Caco-2 (cell line): ENCODE data around the gene APIP. TPM values are rescaled to one million over a fixed set of nuclear protein-coding genes. Genes with fewer than 3 reads are reported as not detected.

Source experiments
- BruUV-seq: library from RNA; stranded (reverse); fragments of 400-500 nt; replicated peaks from 2 replicates; lab custom pipeline; 2021; lab: Mats Ljungman, UMichigan
- CTCF ChIA-PET: fragments of 300-600 bp; sonication (Branson Sonifier 250); formaldehyde crosslinking; loops from one replicate; lab custom pipeline; 2022; ENCODE audit warnings: antibody characterized with exemption; lab: Charles Lee
- POLR2A ChIA-PET: fragments of 300-600 bp; sonication (Branson Sonifier 250); formaldehyde crosslinking; loops from one replicate; lab custom pipeline; 2022; ENCODE audit warnings: antibody characterized with exemption; lab: Charles Lee
- DNase-seq, 2 experiments: peaks; one replicate each; pipeline versions ENCODE4 v3.0.0 to v3.0.0-alpha.2; 2020 to 2022
- H3K27me3 ChIP-seq: replicated peaks from 2 replicates; pipeline ENCODE4 v1.6.0; 2011; ENCODE audit warnings: low read length; ENCODE audit not compliant: control insufficient read depth, insufficient read depth
- H3K36me3 ChIP-seq: 2 replicates; pipeline ENCODE4 v1.5.1; 2011; ENCODE audit warnings: low read length; ENCODE audit not compliant: control insufficient read depth, insufficient read depth
- H3K4me1 ChIP-seq: fragments of 250-450 bp; sonication (Bioruptor Pico); 2 replicates; pipeline ENCODE4 v1.5.1; 2020; ENCODE audit warnings: mild to moderate bottlenecking
- H3K4me3 ChIP-seq: 2 replicates; pipeline ENCODE4 v1.5.1; 2011; ENCODE audit warnings: low read depth, mild to moderate bottlenecking, control low read depth, low read length
- H3K9me3 ChIP-seq: fragments of 250-450 bp; sonication (Bioruptor Pico); 2 replicates; pipeline ENCODE4 v1.5.1; 2020; ENCODE audit warnings: mild to moderate bottlenecking, moderate library complexity
- H3K27ac Mint-ChIP-seq: one replicate; pipeline ENCODE4 v1.8.0; 2022; ENCODE audit warnings: mixed read lengths; ENCODE audit not compliant: unreplicated experiment
- H3K27me3 Mint-ChIP-seq: one replicate; pipeline ENCODE4 v1.8.0; 2022; ENCODE audit warnings: mixed read lengths; ENCODE audit not compliant: insufficient read depth, unreplicated experiment
- H3K36me3 Mint-ChIP-seq: one replicate; pipeline ENCODE4 v1.8.0; 2022; ENCODE audit warnings: mild to moderate bottlenecking, mixed read lengths; ENCODE audit not compliant: insufficient read depth, unreplicated experiment
- H3K4me1 Mint-ChIP-seq: one replicate; pipeline ENCODE4 v1.8.0; 2022; ENCODE audit warnings: low read depth, mixed read lengths; ENCODE audit not compliant: unreplicated experiment
- H3K4me3 Mint-ChIP-seq: one replicate; pipeline ENCODE4 v1.8.0; 2022; ENCODE audit warnings: mild to moderate bottlenecking, moderate library complexity, mixed read lengths; ENCODE audit not compliant: unreplicated experiment
- H3K9me3 Mint-ChIP-seq: one replicate; pipeline ENCODE4 v1.8.0; 2022; ENCODE audit warnings: mixed read lengths; ENCODE audit not compliant: unreplicated experiment
- CTCF ChIP-seq, 2 experiments: fragments of 200-600 bp in 1 of 2; IDR thresholded peaks; 1 replicate in 1 of 2; 2 replicates in 1 of 2; pipeline versions ENCODE4 v1.5.1 to v1.8.0; 2011 to 2022; ENCODE audit warnings: antibody characterized with exemption in 1 of 2, control low read depth in 1 of 2, inconsistent platforms in 1 of 2, low read depth in 1 of 2, low read length in 1 of 2, mild to moderate bottlenecking in 1 of 2, moderate library complexity in 1 of 2; ENCODE audit not compliant: insufficient read depth in 1 of 2, severe bottlenecking in 1 of 2, unreplicated experiment in 1 of 2
- intact Hi-C: fragments of 100-400 bp; cut with micrococcal nuclease; formaldehyde crosslinking; loops from one replicate; pipeline ENCODE4 v1.10.0; 2022; ENCODE audit not compliant: unreplicated experiment
- total RNA-seq: library from RNA; stranded (reverse); gene quantifications from 2 replicates; pipeline ENCODE4 v1.2.3, GENCODE V29; 2022

APIP gene
- total RNA-seq, 1 experiment from 2014 or later: 19.8 TPM

GRCh38 chr11:34907934-34908593, 8.1 kb downstream of the APIP start:
- H3K9me3 Mint-ChIP-seq: no peaks in the 10 kb centered on the region
- Histone ChIP-seq H3K27me3 (no peaks in the 10 kb centered on the region), H3K4me3 (no peak overlapping the region), H3K36me3 (no peaks in the 10 kb centered on the region), H3K4me1 (no peaks in the 10 kb centered on the region), H3K9me3 (no peaks in the 10 kb centered on the region)
- intact Hi-C loops: no loop called here
- no peak overlapping the region for H3K4me3 Mint-ChIP-seq
- no peak for DNase-seq
- no peak for TF ChIP-seq CTCF (IDR thresholded peaks at IDR 0.05; ENCODE audit: insufficient read depth in 1 of 2, low read depth in 1 of 2, low read length in 1 of 2, severe bottlenecking in 1 of 2, unreplicated experiment in 1 of 2)
- H3K27ac Mint-ChIP-seq: no peak overlapping the region
- H3K27me3 Mint-ChIP-seq: no peaks in the 10 kb centered on the region
- H3K36me3 Mint-ChIP-seq: no peaks in the 10 kb centered on the region
- no TSS peak for BruUV-seq
- ChIA-PET CTCF (no interaction called here), POLR2A (no interaction called here)
- H3K4me1 Mint-ChIP-seq: no peaks in the 10 kb centered on the region

DNA sequence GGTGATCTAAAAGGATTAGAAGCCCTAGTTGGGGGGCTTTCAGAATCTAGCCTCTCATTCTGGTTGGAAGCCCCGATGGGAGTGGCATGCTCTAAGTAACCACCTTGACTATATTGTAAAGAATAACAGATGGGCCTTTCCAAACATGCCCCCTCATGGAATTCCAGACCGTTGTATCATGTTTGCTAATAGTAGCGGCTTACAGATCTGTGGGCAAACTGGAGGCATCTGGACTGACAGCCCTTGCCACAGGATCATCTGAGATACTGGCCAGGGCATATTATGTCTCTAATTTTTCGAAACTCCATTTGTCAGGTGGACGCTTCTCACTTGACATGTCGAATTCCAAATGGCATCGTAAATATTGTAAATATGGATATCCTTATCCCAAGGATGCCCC, 10.5 kb downstream of the APIP start:
- intact Hi-C loops: no loop called here
- no peak overlapping the region for H3K27ac Mint-ChIP-seq
- no peaks in the 10 kb centered on the region for H3K4me1 Mint-ChIP-seq
- no peaks in the 10 kb centered on the region for H3K4me1 ChIP-seq
- H3K4me3 ChIP-seq: no peak overlapping the region
- no peak overlapping the region for H3K4me3 Mint-ChIP-seq
- H3K9me3 Mint-ChIP-seq: peaks cover 4% of the 10 kb centered on the region
- ChIA-PET POLR2A (no interaction called here), CTCF (no interaction called here)
- peaks cover 10% of the 10 kb centered on the region; the same call in 1 of the 2 replicates for H3K9me3 ChIP-seq
- H3K36me3 Mint-ChIP-seq: no peaks in the 10 kb centered on the region
- no peak for DNase-seq
- no TSS peak for BruUV-seq
- no peaks in the 10 kb centered on the region for H3K27me3 ChIP-seq
- H3K27me3 Mint-ChIP-seq: no peaks in the 10 kb centered on the region
- no peak for TF ChIP-seq CTCF (IDR thresholded peaks at IDR 0.05; ENCODE audit: insufficient read depth in 1 of 2, low read depth in 1 of 2, low read length in 1 of 2, severe bottlenecking in 1 of 2, unreplicated experiment in 1 of 2)
- H3K36me3 ChIP-seq: no peaks in the 10 kb centered on the region

DNA sequence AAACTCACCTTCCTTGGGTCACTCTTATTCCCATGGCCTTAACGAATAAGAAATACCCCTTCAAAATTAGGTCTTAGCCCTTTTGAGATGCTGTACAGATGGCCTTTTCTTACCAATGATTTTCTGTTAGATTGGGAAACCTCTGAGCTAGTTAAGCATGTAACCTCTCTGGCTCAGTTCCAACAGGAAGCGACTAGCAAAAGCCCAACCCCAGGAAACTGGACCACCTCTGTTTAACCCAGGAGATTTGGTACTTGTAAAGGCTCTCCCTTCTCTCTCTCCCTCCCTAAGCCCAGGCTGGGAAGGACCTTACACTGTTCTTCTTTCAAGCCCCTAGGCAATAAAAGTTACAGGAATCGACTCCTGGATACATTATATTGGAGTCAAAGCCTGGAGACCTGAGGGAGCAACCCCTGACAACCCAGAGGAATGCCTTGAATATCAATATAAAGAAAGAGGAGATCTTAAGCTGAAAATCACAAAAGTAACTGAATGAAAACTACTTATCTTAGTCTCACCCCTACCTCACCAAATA, 11.7 kb downstream of the APIP start:
- Mint-ChIP-seq H3K36me3 (no peaks in the 10 kb centered on the region), H3K9me3 (peaks cover 16% of the 10 kb centered on the region), H3K4me3 (no peak overlapping the region), H3K4me1 (no peaks in the 10 kb centered on the region), H3K27ac (no peak overlapping the region), H3K27me3 (no peaks in the 10 kb centered on the region)
- no peak for DNase-seq
- Histone ChIP-seq H3K27me3 (no peaks in the 10 kb centered on the region), H3K4me3 (no peak overlapping the region), H3K9me3 (peaks cover 20% of the 10 kb centered on the region), H3K4me1 (no peaks in the 10 kb centered on the region), H3K36me3 (0 out of 2 replicates have a peak, but pooled peaks cover 1% of the 10 kb centered on the region)
- ChIA-PET POLR2A (no interaction called here), CTCF (no interaction called here)
- no peak for TF ChIP-seq CTCF (IDR thresholded peaks at IDR 0.05; ENCODE audit: insufficient read depth in 1 of 2, low read depth in 1 of 2, low read length in 1 of 2, severe bottlenecking in 1 of 2, unreplicated experiment in 1 of 2)
- intact Hi-C loops: no loop called here
- BruUV-seq: no TSS peak
